Naive B cell (primary cell): ENCODE data around the gene ZFP57. TPM values are rescaled to one million over a fixed set of nuclear protein-coding genes. Genes with fewer than 3 reads are reported as not detected.

Experiments used
- polyA plus RNA-seq, 6 donors: library from polyadenylated mRNA; unstranded; fragments of 300-500 nt; fragmentation: Illumina TruSeq; gene quantifications; one replicate each; pipeline ENCODE4 v1.2.3, GENCODE V29; 2021; ENCODE audit warnings: low read depth in 6 of 6

The ZFP57 gene
- polyA plus RNA-seq, 6 donors from 2014 or later: 1.8 to 3.1 (median 2.5) TPM; not detected in 3

Other genes with a start within 250 kb of the ZFP57 start
- not detected for gene OR10C1, start 241.8 kb downstream of the ZFP57 start, polyA plus RNA-seq
- not detected for gene OR11A1, start 224.1 kb downstream of the ZFP57 start, polyA plus RNA-seq
- gene OR2H1, start 224.0 kb downstream of the ZFP57 start, polyA plus RNA-seq: not detected
- gene MAS1L, start 193.2 kb downstream of the ZFP57 start, polyA plus RNA-seq: not detected
- not detected for gene UBD, start 121.4 kb downstream of the ZFP57 start, polyA plus RNA-seq
- gene OR2H2, start 96.0 kb downstream of the ZFP57 start, polyA plus RNA-seq: under 1 TPM in 2 of 6 donors, not detected in 4; 0.15 to 0.17 TPM
- gene GABBR1, start 48.0 kb downstream of the ZFP57 start, polyA plus RNA-seq: 10 to 100 TPM in 1 of 6 donors, 1 to 10 TPM in 4, not detected in 1; 4.1 to 11.3 (median 4.6) TPM
- not detected for gene MOG, start 24.1 kb downstream of the ZFP57 start, polyA plus RNA-seq
- 100 to 1,000 TPM; 212 to 354 (median 251) TPM for gene HLA-F, start 42.3 kb upstream of the ZFP57 start, polyA plus RNA-seq
- 1 to 10 TPM in 5 of 6 donors, under 1 TPM in 1; 0.23 to 5.5 (median 1.4) TPM for gene HLA-G, start 146.7 kb upstream of the ZFP57 start, polyA plus RNA-seq